Measurements from ENCODE around the gene SYVN1.
"Not testable (repeated sequence)": the region's sequence is repeated elsewhere in the genome, so short reads cannot be mapped to it uniquely, and the experiment has no call there.

SYVN1 gene

GRCh38 chr11:65151331-65151899, 17.1 kb upstream of the SYVN1 start:
- no peak for DNase-seq (ENCODE audit: low read depth)

GRCh38 chr11:65150509-65151299, 16.4 kb upstream of the SYVN1 start:
- DNase-seq (ENCODE audit: low read depth) = peak; percentile 65

- DNase-seq (ENCODE audit: low read depth) = not testable (repeated sequence)
Measured at GRCh38 chr11:65150131-65150508, 15.8 kb upstream of the SYVN1 start.

GRCh38 chr11:65148657-65149056, 14.3 kb upstream of the SYVN1 start:
- DNase-seq (ENCODE audit: low read depth) = no peak

- DNase-seq (ENCODE audit: low read depth) = no peak
Measured at GRCh38 chr11:65147352-65148075, 13.2 kb upstream of the SYVN1 start.

GRCh38 chr11:65141896-65142494, 7.7 kb upstream of the SYVN1 start:
- no peak for DNase-seq (ENCODE audit: low read depth)

DNA sequence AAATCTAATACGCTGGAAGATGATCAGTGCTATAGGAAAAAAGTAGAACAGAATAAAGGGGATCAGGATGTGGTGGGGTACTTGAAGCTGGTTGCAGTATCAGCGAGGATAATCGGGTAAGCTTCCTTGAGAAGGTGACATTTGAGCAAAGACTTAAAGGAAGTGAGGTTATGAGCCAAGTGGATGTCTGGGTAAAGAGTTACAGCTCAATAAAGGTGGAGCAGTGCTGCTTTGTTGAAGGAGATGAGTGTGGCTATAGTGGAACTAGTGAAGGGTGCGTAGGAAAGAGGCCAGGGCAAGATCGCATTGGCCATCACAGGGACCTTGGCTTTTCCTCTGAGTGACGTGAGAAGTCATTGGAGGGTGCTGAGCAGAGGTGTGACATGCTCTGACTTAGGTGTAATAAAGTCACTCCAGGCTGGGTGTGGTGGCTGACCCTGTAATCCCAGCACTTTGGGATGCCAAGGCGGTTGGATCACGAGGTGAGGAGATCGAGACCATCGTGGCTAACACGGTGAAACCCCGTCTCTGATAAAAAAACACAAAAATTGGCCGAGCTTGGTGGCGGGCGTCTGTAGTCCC, 2.3 kb upstream of the SYVN1 start:
- DNase-seq (ENCODE audit: low read depth) = no peak

DNA sequence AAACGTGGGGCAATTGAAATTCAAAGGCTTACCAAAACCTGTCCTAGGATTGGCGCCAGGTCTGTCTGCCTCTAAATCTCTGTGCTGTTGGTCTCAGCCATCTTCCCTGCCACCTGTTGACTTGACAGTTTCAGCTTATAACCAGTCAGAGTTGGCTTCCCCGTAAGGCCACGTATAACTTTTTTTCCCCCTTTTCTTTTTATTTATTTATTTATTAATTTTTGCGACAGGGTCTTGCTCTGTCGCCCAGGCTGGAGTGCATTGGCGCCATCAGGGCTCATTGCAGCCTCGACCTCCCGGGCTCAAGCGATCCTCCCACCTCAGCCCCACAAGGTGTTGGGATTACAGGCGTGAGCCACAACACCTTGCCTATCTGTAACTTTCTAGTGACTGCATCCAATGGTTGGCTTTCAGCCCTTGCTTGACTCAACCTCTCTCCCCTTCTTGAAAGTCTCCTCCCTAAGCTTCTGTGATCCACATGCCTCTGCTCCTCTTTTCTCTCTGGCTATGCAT, 1.4 kb upstream of the SYVN1 start:
- no peak for DNase-seq (ENCODE audit: low read depth)

- peak; percentile 90 for DNase-seq (ENCODE audit: low read depth)
Measured at GRCh38 chr11:65134952-65135632, 773 bp upstream of the SYVN1 start.

DNA sequence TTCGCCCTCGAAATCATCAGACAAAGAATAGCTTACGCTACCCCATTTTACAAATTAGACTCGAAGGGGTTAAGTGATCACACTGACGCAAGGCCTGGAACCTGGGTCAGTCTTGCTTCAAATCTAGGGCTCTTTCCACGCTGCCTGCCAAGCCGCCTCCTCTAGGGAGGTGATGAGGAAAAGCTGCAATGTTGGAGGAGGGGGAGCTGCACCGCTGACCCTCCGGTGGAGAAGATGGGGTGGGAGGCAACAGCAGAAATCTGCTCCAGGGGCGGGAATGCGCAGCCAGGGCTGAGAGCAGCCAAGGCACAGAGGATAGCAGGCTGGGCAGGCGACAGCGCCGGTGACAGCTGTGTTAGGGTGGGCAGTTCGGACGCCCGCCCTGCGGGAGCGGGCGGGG, 595 bp downstream of the SYVN1 start:
- DNase-seq (ENCODE audit: low read depth) = no peak

GRCh38 chr11:65132988-65133700, 1.2 kb downstream of the SYVN1 start:
- no peak for DNase-seq (ENCODE audit: low read depth)

- no peak for DNase-seq (ENCODE audit: low read depth)
Measured at GRCh38 chr11:65132238-65132987, 1.9 kb downstream of the SYVN1 start.

- DNase-seq (ENCODE audit: low read depth) = no peak
Measured at GRCh38 chr11:65131895-65132237, 2.5 kb downstream of the SYVN1 start.

DNA sequence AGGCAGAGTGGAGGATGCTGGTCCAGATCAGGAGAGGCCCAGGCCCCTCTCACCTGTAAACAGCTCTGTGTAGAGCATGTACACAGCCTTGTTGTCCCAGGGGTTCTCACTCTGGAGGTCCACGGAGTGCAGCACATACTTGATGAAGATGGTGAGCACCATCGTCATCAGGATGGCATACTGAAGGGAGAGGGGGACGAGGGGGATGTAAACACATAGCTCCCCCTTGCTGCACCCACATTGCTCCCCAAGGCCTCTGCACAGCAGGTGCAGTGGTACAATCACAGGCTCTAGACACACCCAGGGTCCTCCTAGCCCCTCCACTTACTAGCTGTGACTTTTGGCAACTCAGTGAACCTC, 2.9 kb downstream of the SYVN1 start:
- DNase-seq (ENCODE audit: low read depth) = no peak

DNA sequence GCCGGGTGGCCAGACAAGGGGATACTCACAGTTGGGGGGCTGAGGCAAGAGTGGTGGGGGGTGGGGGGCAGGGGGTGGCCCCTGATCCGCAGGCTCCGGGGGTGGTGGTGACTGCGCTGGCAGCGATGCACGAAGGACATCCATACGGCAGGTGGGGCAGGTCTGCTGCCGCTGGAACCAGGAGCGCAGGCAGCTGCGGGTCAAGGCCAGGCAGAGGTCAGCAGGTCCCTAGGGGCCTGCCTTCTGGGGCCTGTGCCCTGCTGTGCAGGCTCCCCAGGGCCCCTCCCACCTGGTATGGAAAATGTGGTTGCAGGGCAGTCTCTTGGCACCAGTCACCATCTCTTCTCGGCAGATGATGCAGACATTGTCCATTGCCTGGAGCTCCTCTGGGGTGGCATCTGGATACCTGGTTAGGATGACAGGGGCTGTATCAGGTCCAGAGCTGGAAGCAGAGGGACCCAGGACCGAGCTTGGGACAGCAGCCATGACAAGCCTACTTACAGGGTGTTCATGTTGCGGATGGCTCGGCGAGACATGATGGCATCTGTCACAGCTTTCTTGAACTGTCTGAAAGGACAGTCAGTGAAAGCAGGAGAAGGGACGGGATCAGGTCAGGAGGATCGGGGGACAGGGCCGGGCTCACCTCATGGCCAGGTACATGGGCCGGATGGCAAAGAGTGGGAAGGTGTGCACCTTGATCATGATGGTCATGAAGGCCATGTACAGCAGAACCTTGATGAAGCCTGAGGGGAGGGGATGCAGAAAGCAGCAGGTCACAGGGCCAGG, 3.5 kb downstream of the SYVN1 start:
- DNase-seq (ENCODE audit: low read depth) = no peak

DNA sequence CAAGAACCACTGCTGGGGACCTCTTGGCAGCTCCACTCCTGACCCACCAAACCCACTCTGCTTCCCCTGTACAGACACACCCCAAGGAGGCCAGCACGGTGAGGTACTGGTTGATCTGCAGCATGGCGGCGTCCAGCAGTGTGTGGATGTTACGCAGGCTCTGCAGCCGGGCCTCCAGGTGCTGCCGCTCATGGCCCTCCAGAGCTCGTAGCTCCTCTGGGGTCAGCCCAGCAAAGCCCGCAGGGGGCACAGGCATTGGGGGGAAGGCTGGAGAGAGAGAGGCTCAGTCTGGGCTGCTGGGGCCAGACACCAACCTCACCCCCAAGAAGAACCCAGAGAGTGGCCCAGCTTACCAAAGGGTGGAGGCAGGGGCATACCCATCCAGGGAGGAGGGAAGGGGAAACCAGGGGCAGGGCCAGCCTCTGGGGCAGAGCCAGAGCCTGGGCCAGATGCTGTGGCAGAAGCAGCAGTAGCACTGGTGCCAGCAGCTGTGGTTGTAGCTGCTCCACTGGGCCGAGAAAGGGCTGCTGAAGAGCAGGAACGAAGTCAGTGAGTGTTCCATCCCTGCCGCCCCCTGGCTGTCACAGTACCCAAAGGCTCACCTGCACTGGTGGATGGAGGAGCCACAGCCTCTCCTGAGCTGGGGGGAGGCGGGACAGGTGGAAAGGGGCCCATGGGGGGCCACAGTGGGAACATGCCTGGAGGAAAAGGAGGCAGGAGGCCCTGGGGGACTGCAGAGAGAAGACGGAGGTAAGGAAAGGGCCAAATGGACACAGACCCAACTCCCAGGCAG, 4.5 kb downstream of the SYVN1 start:
- no peak for DNase-seq (ENCODE audit: low read depth)

GRCh38 chr11:65128182-65129145, 5.9 kb downstream of the SYVN1 start:
- no peak for DNase-seq (ENCODE audit: low read depth)
